HL-60 (cell line): ENCODE measurements around the gene TRAF1.

Experiments
- DNase-seq, 2 experiments: peaks; one replicate each; pipeline ENCODE4 v3.0.0-alpha.2; 2010 to 2020; ENCODE audit warnings: low read depth in 1 of 2, low spot score in 1 of 2
- H3K27ac ChIP-seq: fragments of 250-450 bp; sonication (Bioruptor Pico); replicated peaks from 2 replicates; pipeline ENCODE4 v1.5.1; 2020; ENCODE audit warnings: mild to moderate bottlenecking, moderate library complexity
- H3K27me3 ChIP-seq: fragments of 250-450 bp; sonication (Bioruptor Pico); 2 replicates; pipeline ENCODE4 v1.5.1; 2021; ENCODE audit warnings: mild to moderate bottlenecking, moderate library complexity; ENCODE audit not compliant: insufficient read depth, poor library complexity, severe bottlenecking
- H3K4me3 ChIP-seq: replicated peaks from 2 replicates; pipeline ENCODE4 v1.5.1; 2011; ENCODE audit warnings: mild to moderate bottlenecking, control low read depth, low read length; ENCODE audit not compliant: insufficient read depth
- CTCF ChIP-seq: IDR thresholded peaks from one replicate; pipeline ENCODE4 v1.5.1; 2011; ENCODE audit warnings: low read length, control low read depth, inconsistent platforms; ENCODE audit not compliant: insufficient read depth
- GABPA ChIP-seq: IDR thresholded peaks from 2 replicates; pipeline ENCODE4 v1.6.1; 2012; ENCODE audit warnings: low read depth
- POLR2AphosphoS5 ChIP-seq: IDR thresholded peaks from 2 replicates; pipeline ENCODE4 v1.6.1; 2012; ENCODE audit warnings: low read depth
- REST ChIP-seq: IDR thresholded peaks from 2 replicates; pipeline ENCODE4 v1.6.1; 2012; ENCODE audit warnings: low read depth; ENCODE audit not compliant: insufficient replicate concordance
- SPI1 ChIP-seq: IDR thresholded peaks from 2 replicates; pipeline ENCODE4 v1.6.1; 2012; ENCODE audit warnings: low read depth, mild to moderate bottlenecking, borderline replicate concordance

The TRAF1 gene

GRCh38 chr9:120898396-120898795 is 28.2 kb downstream of the TRAF1 start:
- H3K4me3 ChIP-seq = no peak overlapping the region
- DNase-seq = no peak
- TF ChIP-seq SPI1 (no peak), REST (no peak), CTCF (no peak), POLR2AphosphoS5 (no peak), GABPA (no peak)
- H3K27ac ChIP-seq = no peak overlapping the region
- no peaks in the 10 kb centered on the region for H3K27me3 ChIP-seq

GRCh38 chr9:120895951-120896350 is 30.6 kb downstream of the TRAF1 start:
- no peaks in the 10 kb centered on the region for H3K27me3 ChIP-seq
- H3K4me3 ChIP-seq = no peak overlapping the region
- TF ChIP-seq CTCF = no peak
- TF ChIP-seq POLR2AphosphoS5 = no peak
- no peak for TF ChIP-seq REST
- TF ChIP-seq GABPA = no peak
- no peak for TF ChIP-seq SPI1
- no peak for DNase-seq
- no peak overlapping the region for H3K27ac ChIP-seq

- Histone ChIP-seq H3K27me3 (no peaks in the 10 kb centered on the region), H3K27ac (no peak overlapping the region), H3K4me3 (no peak overlapping the region)
- TF ChIP-seq REST (no peak), GABPA (no peak), SPI1 (no peak), POLR2AphosphoS5 (no peak), CTCF (no peak)
- no peak for DNase-seq
These were observed 32.1 kb downstream of the TRAF1 start for GRCh38 chr9:120894321-120895148.
